A549 (cell line): Measurements from ENCODE around the gene PCSK7. TPM values are rescaled to one million over a fixed set of nuclear protein-coding genes. Genes with fewer than 3 reads are reported as not detected.

Experiments used
- ATAC-seq, 2 experiments: fragments of 200-7000 bp in 1 of 2; fragments of >200 bp in 1 of 2; cut with Nextera tagmentation in 1 of 2; cut with Tn5 transposase in 1 of 2; 3 replicates each; pipeline versions ENCODE4 v1.8.0 to v1.9.1; 2018 to 2020; ENCODE audit warnings: mild to moderate bottlenecking in 1 of 2, moderate library complexity in 1 of 2
- CTCF ChIA-PET: fragments of 300-600 bp; sonication (Branson Sonifier 250); formaldehyde crosslinking; extraction: SDS; loops from one replicate; lab custom pipeline; 2021; ENCODE audit warnings: antibody characterized with exemption, inconsistent platforms; lab: Yijun Ruan, JAX
- POLR2A ChIA-PET: fragments of 350-600 bp; formaldehyde crosslinking; extraction: SDS; loops from one replicate; lab custom pipeline; 2021; ENCODE audit warnings: antibody characterized with exemption, inconsistent platforms; lab: Yijun Ruan, JAX
- DNase-seq, 2 experiments: peaks; one replicate each; pipeline versions ENCODE4 v3.0.0 to v3.0.0-alpha.2; 2011 to 2016; ENCODE audit warnings: low read depth in 1 of 2, low spot score in 1 of 2
- FAIRE-seq: peaks from 2 replicates; lab custom pipeline; 2011; peaks lifted over from hg19 to GRCh38; lab: Jason Lieb, UNC
- H3K27ac ChIP-seq, 2 experiments: fragments of >200 bp; sonication (Bioruptor Twin); formaldehyde crosslinking; 3 replicates each; pipeline ENCODE4 v1.5.1; 2016 to 2017
- H3K4me1 ChIP-seq: fragments of >200 bp; sonication (Bioruptor Twin); formaldehyde crosslinking; 3 replicates; pipeline ENCODE4 v1.6.1; 2016
- H3K4me2 ChIP-seq: fragments of >200 bp; sonication (Bioruptor Twin); formaldehyde crosslinking; 3 replicates; pipeline ENCODE4 v1.6.1; 2016
- H3K4me3 ChIP-seq: fragments of >200 bp; sonication (Bioruptor Twin); formaldehyde crosslinking; 3 replicates; pipeline ENCODE4 v1.5.1; 2016
- H3K9me3 ChIP-seq: fragments of >200 bp; sonication (Bioruptor Twin); formaldehyde crosslinking; 3 replicates; pipeline ENCODE4 v1.6.1; 2016
- CEBPB ChIP-seq, 2 experiments: fragments of >200 bp in 1 of 2; sonication (Bioruptor Twin) in 1 of 2; formaldehyde crosslinking in 1 of 2; IDR thresholded peaks; 2 replicates each; pipeline ENCODE4 v1.6.1; 2012 to 2016
- EHMT2 ChIP-seq: fragments of 200-600 bp; sonication (generic); IDR thresholded peaks from 2 replicates; pipeline ENCODE4 v1.6.1; 2016; ENCODE audit warnings: antibody characterized with exemption, low read depth, mild to moderate bottlenecking, moderate library complexity
- EP300 ChIP-seq, 2 experiments: fragments of >200 bp; sonication (Bioruptor Twin); formaldehyde crosslinking; IDR thresholded peaks; 2 replicates in 1 of 2; 3 replicates in 1 of 2; pipeline ENCODE4 v1.6.1; 2016 to 2017
- FOSB ChIP-seq: fragments of 250-450 bp; sonication (Bioruptor Pico); IDR thresholded peaks from 2 replicates; pipeline ENCODE4 v1.5.0; 2020; ENCODE audit warnings: mild to moderate bottlenecking, moderate library complexity
- HOXA7 ChIP-seq: fragments of 250-450 bp; sonication (Bioruptor Pico); IDR thresholded peaks from 2 replicates; pipeline ENCODE4 v1.5.0; 2020; ENCODE audit warnings: mild to moderate bottlenecking, moderate library complexity
- HOXB13 ChIP-seq: fragments of 250-450 bp; sonication (Bioruptor Pico); IDR thresholded peaks from 2 replicates; pipeline ENCODE4 v1.5.0; 2020; ENCODE audit warnings: low read depth, mild to moderate bottlenecking, moderate library complexity
- KDM5A ChIP-seq: fragments of 200-600 bp; sonication (generic); IDR thresholded peaks from 2 replicates; pipeline ENCODE4 v1.6.1; 2016; ENCODE audit warnings: antibody characterized with exemption, mild to moderate bottlenecking
- PHF8 ChIP-seq: fragments of 200-600 bp; sonication (generic); IDR thresholded peaks from 2 replicates; pipeline ENCODE4 v1.6.1; 2016; ENCODE audit warnings: low read depth, mild to moderate bottlenecking, antibody characterized with exemption, moderate library complexity, borderline replicate concordance
- POLR2AphosphoS2 ChIP-seq: conservative IDR thresholded peaks from 2 replicates; pipeline ENCODE4 v1.6.1; 2012; ENCODE audit warnings: low read length, improper control_type of control experiment, inconsistent platforms
- RNF2 ChIP-seq: fragments of 200-600 bp; sonication (generic); IDR thresholded peaks from 2 replicates; pipeline ENCODE4 v1.6.1; 2016; ENCODE audit warnings: low read depth, mild to moderate bottlenecking, antibody characterized with exemption, moderate library complexity, borderline replicate concordance
- SMC3 ChIP-seq: fragments of >200 bp; sonication (Bioruptor Twin); formaldehyde crosslinking; IDR thresholded peaks from 3 replicates; pipeline ENCODE4 v1.6.1; 2018; ENCODE audit warnings: inconsistent platforms
- SREBF2 ChIP-seq: fragments of 450-650 bp; IDR thresholded peaks from 2 replicates; pipeline ENCODE4 v1.6.1; 2014; ENCODE audit warnings: mild to moderate bottlenecking, moderate library complexity
- TFCP2L1 ChIP-seq: fragments of 250-450 bp; sonication (Bioruptor Pico); IDR thresholded peaks from 2 replicates; pipeline ENCODE4 v1.5.0; 2021; ENCODE audit warnings: mild to moderate bottlenecking
- ZFP36 ChIP-seq: fragments of 450-650 bp; IDR thresholded peaks from 2 replicates; pipeline ENCODE4 v1.6.1; 2014; ENCODE audit warnings: borderline replicate concordance; ENCODE audit not compliant: partially characterized antibody
- WGBS: methylation state at CpG from one replicate; pipeline ENCODE4 v1.1.6; 2017; ENCODE audit errors: missing lambda C conversion rate; 5-methylcytosine and 5-hydroxymethylcytosine counted together
- polyA plus RNA-seq, 4 experiments: library from polyadenylated mRNA; depleted of rRNA in 3 of 4; stranded (reverse); fragments of >200 nt; fragmentation: RNase III in 1 of 4; extraction: RNeasy Plus Mini Kit Qiagen cat#74134 plus additional on column Dnase treatment in 1 of 4; gene quantifications; 2 replicates in 3 of 4; 3 replicates in 1 of 4; pipeline ENCODE4 v1.2.3, GENCODE V29; 2011 to 2017
- TF ChIP-seq, protein P1 (sequence below): fragments of 250-450 bp; sonication (Bioruptor Pico); IDR thresholded peaks from 2 replicates; pipeline ENCODE4 v1.5.0; 2020; ENCODE audit warnings: low read depth, mild to moderate bottlenecking, moderate library complexity
- TF ChIP-seq, protein P2 (sequence below): fragments of >200 bp; sonication (Bioruptor Twin); formaldehyde crosslinking; IDR thresholded peaks from 3 replicates; pipeline ENCODE4 v1.6.1; 2016
- TF ChIP-seq, protein P3 (sequence below): fragments of 250-450 bp; sonication (Bioruptor Pico); IDR thresholded peaks from 2 replicates; pipeline ENCODE4 v1.5.0; 2021; ENCODE audit warnings: mild to moderate bottlenecking, moderate library complexity, borderline replicate concordance
- TF ChIP-seq, protein P4 (sequence below): IDR thresholded peaks from 2 replicates; pipeline ENCODE4 v1.6.1; 2012; ENCODE audit warnings: low read depth, borderline replicate concordance

Gene PCSK7
- polyA plus RNA-seq, 2 of the 4 experiments (the other 2 are of a cell fraction), result 9.8 to 17.8 TPM

DNA sequence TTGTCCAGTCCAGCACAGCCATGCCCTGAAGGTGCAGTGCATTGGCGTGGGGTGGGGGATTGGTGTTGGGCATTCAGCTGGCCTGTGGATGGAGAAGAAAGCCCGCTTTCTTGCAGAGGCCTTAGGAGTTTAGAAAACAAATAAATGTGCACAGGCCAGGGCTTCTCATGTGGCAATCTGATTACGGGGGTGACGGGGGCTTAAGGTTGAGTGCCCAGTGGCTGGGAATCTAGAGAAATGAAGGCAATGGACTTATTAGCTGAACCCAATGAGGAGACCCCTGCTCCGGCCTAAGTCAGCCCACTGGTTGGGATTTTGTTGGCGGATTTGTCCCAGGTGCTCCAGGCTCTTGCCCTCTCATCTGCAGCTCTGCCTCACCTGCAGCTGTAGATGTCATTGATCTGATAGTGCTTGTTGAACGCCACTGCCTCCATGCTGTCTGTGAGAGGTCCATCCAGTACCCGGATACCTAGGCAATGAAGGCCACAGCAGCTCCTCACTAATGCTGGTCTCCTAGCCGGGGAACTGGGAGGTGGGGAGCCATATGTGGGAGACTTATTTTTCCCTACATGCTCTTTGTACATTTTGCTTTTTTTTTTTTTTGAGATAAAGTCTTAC lies 6.2 kb downstream of the PCSK7 start:
- ChIA-PET POLR2A (interaction anchor here (1.0 kb wide), 1 partner anchor 53 kb away, joined by 4 read pairs; no protein-coding TSS in a partner anchor), CTCF (interaction anchor here (0.5 to 7.4 kb wide), 27 partner anchors 8 to 497 kb away, joined by 3 to 69 read pairs (median 6); partner anchors contain the start of genes APOA5 and SIDT2)
- Histone ChIP-seq H3K4me1 (peaks cover 4% of the 10 kb centered on the region; the same call in 1 of the 3 replicates), H3K9me3 (no peaks in the 10 kb centered on the region), H3K4me2 (no peak overlapping the region), H3K4me3 (no peak overlapping the region), H3K27ac (no peak overlapping the region)
- FAIRE-seq, result no peak
- no peak for TF ChIP-seq RNF2
- TF ChIP-seq SMC3, result no peak
- TF ChIP-seq PHF8, result no peak
- TF ChIP-seq TFCP2L1, result no peak
- TF ChIP-seq, protein P1, sequence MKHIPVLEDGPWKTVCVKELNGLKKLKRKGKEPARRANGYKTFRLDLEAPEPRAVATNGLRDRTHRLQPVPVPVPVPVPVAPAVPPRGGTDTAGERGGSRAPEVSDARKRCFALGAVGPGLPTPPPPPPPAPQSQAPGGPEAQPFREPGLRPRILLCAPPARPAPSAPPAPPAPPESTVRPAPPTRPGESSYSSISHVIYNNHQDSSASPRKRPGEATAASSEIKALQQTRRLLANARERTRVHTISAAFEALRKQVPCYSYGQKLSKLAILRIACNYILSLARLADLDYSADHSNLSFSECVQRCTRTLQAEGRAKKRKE (CRISPR knock-in tag), result no peak
- TF ChIP-seq EHMT2, result no peak
- TF ChIP-seq, protein P2, sequence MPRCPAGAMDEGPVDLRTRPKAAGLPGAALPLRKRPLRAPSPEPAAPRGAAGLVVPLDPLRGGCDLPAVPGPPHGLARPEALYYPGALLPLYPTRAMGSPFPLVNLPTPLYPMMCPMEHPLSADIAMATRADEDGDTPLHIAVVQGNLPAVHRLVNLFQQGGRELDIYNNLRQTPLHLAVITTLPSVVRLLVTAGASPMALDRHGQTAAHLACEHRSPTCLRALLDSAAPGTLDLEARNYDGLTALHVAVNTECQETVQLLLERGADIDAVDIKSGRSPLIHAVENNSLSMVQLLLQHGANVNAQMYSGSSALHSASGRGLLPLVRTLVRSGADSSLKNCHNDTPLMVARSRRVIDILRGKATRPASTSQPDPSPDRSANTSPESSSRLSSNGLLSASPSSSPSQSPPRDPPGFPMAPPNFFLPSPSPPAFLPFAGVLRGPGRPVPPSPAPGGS, result no peak
- TF ChIP-seq KDM5A, result no peak
- TF ChIP-seq HOXB13, result no peak
- TF ChIP-seq CEBPB (IDR thresholded peaks at IDR 0.05), result no peak
- TF ChIP-seq HOXA7 (CRISPR knock-in tag), result no peak
- TF ChIP-seq EP300 (IDR thresholded peaks at IDR 0.05), result no peak
- TF ChIP-seq ZFP36, result no peak
- TF ChIP-seq, protein P3, sequence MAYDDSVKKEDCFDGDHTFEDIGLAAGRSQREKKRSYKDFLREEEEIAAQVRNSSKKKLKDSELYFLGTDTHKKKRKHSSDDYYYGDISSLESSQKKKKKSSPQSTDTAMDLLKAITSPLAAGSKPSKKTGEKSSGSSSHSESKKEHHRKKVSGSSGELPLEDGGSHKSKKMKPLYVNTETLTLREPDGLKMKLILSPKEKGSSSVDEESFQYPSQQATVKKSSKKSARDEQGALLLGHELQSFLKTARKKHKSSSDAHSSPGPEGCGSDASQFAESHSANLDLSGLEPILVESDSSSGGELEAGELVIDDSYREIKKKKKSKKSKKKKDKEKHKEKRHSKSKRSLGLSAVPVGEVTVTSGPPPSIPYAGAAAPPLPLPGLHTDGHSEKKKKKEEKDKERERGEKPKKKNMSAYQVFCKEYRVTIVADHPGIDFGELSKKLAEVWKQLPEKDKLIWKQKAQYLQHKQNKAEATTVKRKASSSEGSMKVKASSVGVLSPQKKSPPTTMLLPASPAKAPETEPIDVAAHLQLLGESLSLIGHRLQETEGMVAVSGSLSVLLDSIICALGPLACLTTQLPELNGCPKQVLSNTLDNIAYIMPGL (CRISPR knock-in tag), result no peak
- TF ChIP-seq, protein P4, sequence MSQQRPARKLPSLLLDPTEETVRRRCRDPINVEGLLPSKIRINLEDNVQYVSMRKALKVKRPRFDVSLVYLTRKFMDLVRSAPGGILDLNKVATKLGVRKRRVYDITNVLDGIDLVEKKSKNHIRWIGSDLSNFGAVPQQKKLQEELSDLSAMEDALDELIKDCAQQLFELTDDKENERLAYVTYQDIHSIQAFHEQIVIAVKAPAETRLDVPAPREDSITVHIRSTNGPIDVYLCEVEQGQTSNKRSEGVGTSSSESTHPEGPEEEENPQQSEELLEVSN, result no peak
- 91% methylated on average over 9 of the region's 9 CpGs for WGBS
- no peak for DNase-seq
- no peak for ATAC-seq

DNA sequence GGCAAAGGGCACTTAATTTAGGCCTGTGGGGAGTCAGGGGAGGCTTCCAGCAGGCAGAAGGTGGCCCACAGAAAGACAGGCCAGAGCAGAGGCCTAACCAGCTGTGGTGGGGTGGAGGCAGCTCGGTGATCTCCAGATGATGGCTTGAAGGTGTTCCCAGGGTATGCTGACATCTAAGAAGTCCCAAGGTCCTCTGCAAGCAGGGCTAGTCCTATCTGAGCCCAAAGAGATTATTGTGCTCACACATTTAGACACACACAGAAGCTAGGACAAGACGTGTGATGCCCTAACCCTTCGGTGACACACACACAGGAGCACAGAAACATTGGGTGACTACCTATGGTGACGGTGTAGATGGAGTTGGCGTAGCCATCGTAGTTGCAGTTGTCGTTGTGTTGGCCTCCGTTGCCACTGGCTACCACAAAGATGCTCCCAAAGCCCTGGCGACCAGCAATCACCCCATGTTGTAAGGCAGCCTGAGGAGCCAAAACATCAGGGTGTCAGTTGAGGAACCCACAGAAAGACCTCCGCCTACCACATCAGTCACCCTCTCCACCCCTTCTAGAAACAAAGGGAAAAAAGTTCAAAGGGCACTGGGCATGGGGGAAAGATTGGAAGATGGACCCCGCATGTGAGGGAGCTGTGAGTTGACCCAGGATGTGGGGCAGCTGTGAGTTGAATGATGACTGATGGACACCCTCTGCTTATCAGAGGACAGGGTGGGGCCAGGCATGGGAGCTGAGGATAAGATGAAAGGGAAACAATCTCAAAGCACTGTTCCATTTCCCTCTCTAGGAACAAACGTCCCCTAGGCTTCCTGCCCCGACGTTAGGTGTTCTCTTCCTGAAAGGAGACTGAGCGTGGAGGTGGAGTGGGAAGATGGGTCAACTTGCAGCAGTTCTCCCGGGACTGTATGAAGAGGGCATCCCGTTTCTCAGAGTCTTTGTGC lies 7.9 kb downstream of the PCSK7 start:
- no peak overlapping the region for H3K27ac ChIP-seq
- no peak for TF ChIP-seq FOSB
- TF ChIP-seq POLR2AphosphoS2, result no peak
- TF ChIP-seq SREBF2, result no peak
- CTCF ChIA-PET, result interaction anchor here (0.6 to 7.4 kb wide), 8 partner anchors 20 to 491 kb away, joined by 4 to 69 read pairs (median 23); partner anchors contain the start of genes APOA5 and SIDT2
- POLR2A ChIA-PET, result no interaction called here
- WGBS, result 83% methylated on average over 16 of the region's 17 CpGs
- no peaks in the 10 kb centered on the region for H3K9me3 ChIP-seq
- DNase-seq (no peak), FAIRE-seq (no peak), ATAC-seq (no peak)
- H3K4me1 ChIP-seq, result 0 out of 3 replicates have a peak, but pooled peaks cover 4% of the 10 kb centered on the region
- no peak overlapping the region for H3K4me2 ChIP-seq
- H3K4me3 ChIP-seq, result no peak overlapping the region
